DMS79 treated with DMSO at 0.1 percent for 48 hours (cell line): ENCODE data around the gene OR4C5.
"Not testable (repeated sequence)": the region's sequence is repeated elsewhere in the genome, so short reads cannot be mapped to it uniquely, and the experiment has no call there.

ENCODE experiments used
- DNase-seq: peaks from one replicate; lab custom pipeline; 2025; lab: John Stamatoyannopoulos, UW

OR4C5 gene

GRCh38 chr11:48366365-48366764 is at the start of gene OR4C5:
Gene OR4C5, minus strand, starts transcription at chr11:48366465. Its CDS starts 0 bp downstream, at chr11:48366465.
- DNase-seq = no peak

DNA sequence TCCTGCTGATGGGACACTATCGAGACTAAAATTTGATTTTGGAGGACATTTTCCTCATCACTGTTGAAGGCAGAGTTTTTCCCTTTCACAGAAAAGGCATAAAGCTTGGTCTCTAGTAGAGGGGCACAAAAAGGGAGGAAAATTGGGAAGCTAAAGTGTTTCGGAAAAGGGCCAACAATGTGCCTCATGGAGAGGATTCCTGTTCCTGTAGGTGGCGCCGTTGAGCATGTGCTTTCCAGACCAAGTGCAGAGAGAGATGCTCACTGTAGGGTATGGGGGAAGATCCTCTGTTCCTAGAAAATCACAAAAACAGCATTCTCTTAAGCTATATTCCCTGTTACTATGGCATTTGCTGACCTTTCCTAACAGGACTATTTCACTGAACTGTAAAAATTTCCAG is 18.4 kb upstream of the OR4C5 start:
- DNase-seq = no peak

DNA sequence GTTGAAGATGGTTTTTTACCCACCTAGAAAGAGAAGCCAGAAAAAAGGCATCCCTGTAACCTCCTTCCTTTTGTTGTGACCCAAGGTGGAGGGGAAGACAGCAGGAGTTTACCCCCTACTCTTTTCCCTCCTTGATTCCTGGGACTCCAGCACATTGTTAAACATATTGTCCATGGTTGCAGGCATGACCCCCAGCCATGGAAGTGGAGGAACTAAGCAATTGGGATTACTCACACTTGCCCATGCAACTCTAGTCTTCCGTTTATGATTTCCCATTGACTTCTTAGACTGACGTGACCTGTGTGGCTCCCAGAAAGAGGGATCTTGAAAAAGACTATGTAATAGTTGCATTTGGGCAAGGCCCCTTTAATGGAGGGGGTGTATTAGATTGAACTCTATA is 17.9 kb upstream of the OR4C5 start:
- DNase-seq = not testable (repeated sequence)

GRCh38 chr11:48361289-48361688 is 5.0 kb downstream of the OR4C5 start:
- DNase-seq = not testable (repeated sequence)

DNA sequence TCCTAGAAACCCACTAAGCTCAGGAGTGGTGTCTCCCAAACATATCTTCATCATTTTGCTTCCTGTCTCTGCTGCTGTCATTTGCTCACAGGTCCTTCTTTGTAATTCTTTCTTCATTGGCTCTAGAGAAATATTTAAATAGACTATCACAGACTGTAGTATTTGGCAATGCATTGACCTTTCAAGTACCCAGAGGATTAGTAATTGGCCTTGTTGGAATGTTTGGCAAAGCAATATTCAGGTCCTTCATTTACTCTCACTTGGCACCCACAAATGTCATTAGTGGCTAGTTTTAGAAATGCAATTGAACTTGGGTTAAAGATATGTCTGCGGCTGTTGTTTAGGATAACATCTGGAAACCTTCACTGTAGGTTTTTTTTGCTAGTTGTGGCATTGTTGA is 11.6 kb downstream of the OR4C5 start:
- DNase-seq = no peak

- DNase-seq = no peak
These were observed 12.3 kb downstream of the OR4C5 start for GRCh38 chr11:48354013-48354412.

DNA sequence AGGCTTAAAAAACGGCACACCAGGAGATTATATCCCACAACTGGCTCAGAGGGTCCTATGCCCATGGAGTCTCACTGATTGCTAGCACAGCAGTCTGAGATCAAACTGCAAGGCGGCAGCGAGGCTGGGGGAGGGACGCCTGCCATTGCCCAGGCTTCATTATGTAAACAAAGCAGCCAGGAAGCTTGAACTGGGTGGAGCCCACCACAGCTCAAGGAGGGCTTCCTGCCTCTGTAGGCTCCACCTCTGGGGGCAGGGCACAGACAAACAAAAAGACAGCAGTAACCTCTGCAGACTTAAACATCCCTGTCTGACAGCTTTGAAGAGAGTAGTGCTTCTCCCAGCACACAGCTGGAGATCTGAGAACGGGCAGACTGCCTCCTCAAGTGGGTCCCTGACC is 20.0 kb downstream of the OR4C5 start:
- not testable (repeated sequence) for DNase-seq

GRCh38 chr11:48342505-48342904 is 23.8 kb downstream of the OR4C5 start:
- not testable (repeated sequence) for DNase-seq

- no peak for DNase-seq
These were observed 24.8 kb downstream of the OR4C5 start for GRCh38 chr11:48341466-48341865.

DNA sequence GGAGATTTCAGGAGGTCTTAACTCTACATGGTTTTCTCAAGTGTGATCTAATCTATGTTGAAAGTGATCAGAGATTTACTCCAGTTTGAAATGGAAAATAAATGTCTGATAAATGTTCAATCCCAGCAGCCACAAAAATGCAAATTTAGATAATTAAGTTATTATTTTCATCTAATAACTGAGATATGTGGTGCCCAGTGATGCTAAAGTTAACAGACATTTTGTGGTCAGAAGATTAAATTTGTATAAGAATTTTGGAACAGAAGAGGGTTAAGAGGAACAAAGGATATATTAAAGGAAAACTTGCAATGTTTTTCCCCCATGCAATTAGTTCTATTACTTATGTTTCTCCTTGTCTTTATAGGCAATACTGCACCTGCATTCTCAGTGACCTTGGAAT is 41.6 kb downstream of the OR4C5 start, which contains the start of gene OR4C3:
Gene OR4C3, plus strand, starts transcription at position 301 of the 400 bp plus-strand sequence. CDS start 102 bp downstream, outside the sequence.
- not testable (repeated sequence) for DNase-seq

GRCh38 chr11:48319813-48320212 is 46.5 kb downstream of the OR4C5 start:
- DNase-seq = not testable (repeated sequence)
